H1 (cell line): ENCODE measurements around the gene CRYBB1.

Source experiments
- CTCF ChIP-seq, 3 experiments: IDR thresholded peaks; 1 replicate in 2 of 3; 2 replicates in 1 of 3; pipeline versions ENCODE4 v1.5.1 to v1.6.1; 2011; ENCODE audit warnings: low read length in 3 of 3, mild to moderate bottlenecking in 3 of 3, inconsistent platforms in 2 of 3, low read depth in 1 of 3, moderate library complexity in 1 of 3; ENCODE audit not compliant: insufficient read depth in 1 of 3; ENCODE audit errors: control extremely low read depth in 1 of 3
- EZH2 ChIP-seq: fragments of 200-600 bp; sonication (generic); IDR thresholded peaks from 2 replicates; pipeline ENCODE4 v1.7.1; 2012; ENCODE audit warnings: low read depth, mild to moderate bottlenecking, moderate library complexity, low read length, inconsistent platforms; ENCODE audit not compliant: severe bottlenecking
- HDAC2 ChIP-seq, 2 experiments: fragments of 300-600 bp in 1 of 2; sonication (generic) in 1 of 2; IDR thresholded peaks; 2 replicates each; pipeline ENCODE4 v1.6.1; 2011 to 2012; ENCODE audit warnings: low read depth in 2 of 2, low read length in 2 of 2, mild to moderate bottlenecking in 2 of 2, moderate library complexity in 2 of 2, borderline replicate concordance in 1 of 2, inconsistent platforms in 1 of 2
- RAD21 ChIP-seq, 2 experiments: IDR thresholded peaks in 1 of 2; conservative IDR thresholded peaks in 1 of 2; 2 replicates each; pipeline ENCODE4 v1.6.1; 2011; ENCODE audit warnings: low read depth in 2 of 2, low read length in 2 of 2, improper control_type of control experiment in 1 of 2, inconsistent platforms in 1 of 2, mild to moderate bottlenecking in 1 of 2, moderate library complexity in 1 of 2
- TEAD4 ChIP-seq: IDR thresholded peaks from 2 replicates; pipeline ENCODE4 v1.6.1; 2012; ENCODE audit warnings: low read depth, low read length, inconsistent platforms, mixed read lengths

- TF ChIP-seq TEAD4 (no peak), CTCF (IDR thresholded peaks at IDR 0.05; ENCODE audit: control extremely low read depth in 1 of 3, insufficient read depth in 1 of 3, low read depth in 1 of 3, low read length in 3 of 3) (no peak), HDAC2 (IDR thresholded peaks at IDR 0.05; ENCODE audit: borderline replicate concordance in 1 of 2, low read depth in 2 of 2, low read length in 2 of 2) (no peak), EZH2 (no peak), RAD21 (IDR thresholded peaks at IDR 0.05 in 1 of 2, conservative IDR thresholded peaks at IDR 0.05 in 1 of 2; ENCODE audit: low read depth in 2 of 2, low read length in 2 of 2) (no peak)
Observed at GRCh38 chr22:26648528-26649388, 30.9 kb upstream of the CRYBB1 start.
